Mesendoderm (in vitro differentiated cells): ENCODE data around the gene CGNL1. TPM values are rescaled to one million over a fixed set of nuclear protein-coding genes. Genes with fewer than 3 reads are reported as not detected.

Experiments
- DNase-seq: peaks from one replicate; pipeline ENCODE4 v3.0.0; 2013
- H2AK5ac ChIP-seq: 2 replicates; pipeline ENCODE4 v1.6.1; 2013; ENCODE audit warnings: low read length, inconsistent platforms
- H2BK120ac ChIP-seq: 2 replicates; pipeline ENCODE4 v1.6.1; 2013; ENCODE audit warnings: low read depth, mild to moderate bottlenecking, low read length, moderate library complexity, mixed read lengths
- H2BK15ac ChIP-seq: replicated peaks from 2 replicates; pipeline ENCODE4 v1.6.1; 2013; ENCODE audit warnings: low read depth, mild to moderate bottlenecking, moderate library complexity
- H2BK5ac ChIP-seq: 2 replicates; pipeline ENCODE4 v1.6.1; 2013; ENCODE audit warnings: low read length, inconsistent platforms
- H3K18ac ChIP-seq: 2 replicates; pipeline ENCODE4 v1.6.1; 2013; ENCODE audit warnings: mild to moderate bottlenecking, low read length, mixed read lengths
- H3K23ac ChIP-seq: one replicate; pipeline ENCODE4 v1.6.1; 2013; ENCODE audit warnings: low read length
- H3K27ac ChIP-seq: 2 replicates; pipeline ENCODE4 v1.5.1; 2013; ENCODE audit warnings: low read depth, mild to moderate bottlenecking, inconsistent platforms, low read length, moderate library complexity
- H3K27me3 ChIP-seq: 2 replicates; pipeline ENCODE4 v1.6.1; 2013; ENCODE audit warnings: low read length, control low read depth, mild to moderate bottlenecking, inconsistent platforms; ENCODE audit not compliant: insufficient read depth, poor library complexity
- H3K36me3 ChIP-seq: 2 replicates; pipeline ENCODE4 v1.6.1; 2013; ENCODE audit warnings: low read length, inconsistent platforms; ENCODE audit not compliant: control insufficient read depth, insufficient read depth
- H3K4ac ChIP-seq: one replicate; pipeline ENCODE4 v1.6.1; 2013; ENCODE audit warnings: low read depth, mild to moderate bottlenecking, low read length, moderate library complexity
- H3K4me1 ChIP-seq: 2 replicates; pipeline ENCODE4 v1.6.1; 2013; ENCODE audit warnings: low read depth, low read length, inconsistent platforms; ENCODE audit not compliant: control insufficient read depth
- H3K4me2 ChIP-seq: 2 replicates; pipeline ENCODE4 v1.6.1; 2013; ENCODE audit warnings: low read length
- H3K4me3 ChIP-seq: 2 replicates; pipeline ENCODE4 v1.5.1; 2013; ENCODE audit warnings: mild to moderate bottlenecking, low read length
- H3K56ac ChIP-seq: one replicate; pipeline ENCODE4 v1.6.1; 2013; ENCODE audit warnings: low read length
- H3K79me1 ChIP-seq: 2 replicates; pipeline ENCODE4 v1.6.1; 2013; ENCODE audit warnings: low read length, inconsistent platforms
- H3K79me2 ChIP-seq: 2 replicates; pipeline ENCODE4 v1.6.1; 2013; ENCODE audit warnings: mild to moderate bottlenecking, low read length; ENCODE audit not compliant: control insufficient read depth, insufficient read depth
- H3K9ac ChIP-seq: 2 replicates; pipeline ENCODE4 v1.6.1; 2013; ENCODE audit warnings: low read length, inconsistent platforms
- H4K5ac ChIP-seq: one replicate; pipeline ENCODE4 v1.6.1; 2013; ENCODE audit warnings: low read length
- H4K8ac ChIP-seq: one replicate; pipeline ENCODE4 v1.6.1; 2013; ENCODE audit warnings: low read depth, mild to moderate bottlenecking, control low read depth, low read length, moderate library complexity
- WGBS: extraction: QIAGEN DNeasy Blood & Tissue Kit; methylation state at CpG from one replicate; pipeline ENCODE4 v1.1.7; 2013; ENCODE audit warnings: low lambda C conversion rate, missing lambda C conversion rate; ENCODE audit not compliant: insufficient coverage; ENCODE audit errors: extremely low coverage; 5-methylcytosine and 5-hydroxymethylcytosine counted together
- small RNA-seq: library from polyadenylated mRNA; stranded (forward); fragments of <200 nt; extraction: miRNeasy Mini kit (QIAGEN cat#:217004); gene quantifications from one replicate; pipeline ENCODE3, GENCODE V24; 2013; ENCODE audit not compliant: insufficient read depth

CGNL1 gene

GRCh38 chr15:57597431-57597830 lies 221.1 kb downstream of the CGNL1 start:
- H3K4me3 ChIP-seq, result no peak overlapping the region
- no peaks in the 10 kb centered on the region for H3K4me1 ChIP-seq
- no peak overlapping the region for H2BK120ac ChIP-seq
- no peak for DNase-seq
- no peak overlapping the region for H4K8ac ChIP-seq
- H3K79me2 ChIP-seq, result no peaks in the 10 kb centered on the region
- no peaks in the 10 kb centered on the region for H3K27me3 ChIP-seq
- H3K18ac ChIP-seq, result no peak overlapping the region
- no peak overlapping the region for H3K4me2 ChIP-seq
- no peak overlapping the region for H3K4ac ChIP-seq
- no peak overlapping the region for H3K23ac ChIP-seq
- H3K9ac ChIP-seq, result no peak overlapping the region
- H3K56ac ChIP-seq, result no peak overlapping the region
- WGBS, result no CpG with 5 or more reads among the region's 3 CpGs
- H2BK15ac ChIP-seq, result no peak overlapping the region
- no peak overlapping the region for H2AK5ac ChIP-seq
- no peaks in the 10 kb centered on the region for H3K36me3 ChIP-seq
- no peaks in the 10 kb centered on the region for H3K79me1 ChIP-seq
- H3K27ac ChIP-seq, result no peak overlapping the region
- H4K5ac ChIP-seq, result no peak overlapping the region
- no peak overlapping the region for H2BK5ac ChIP-seq

- no peak overlapping the region for H2BK120ac ChIP-seq
- H3K18ac ChIP-seq, result no peak overlapping the region
- H3K4me2 ChIP-seq, result no peak overlapping the region
- H3K56ac ChIP-seq, result no peak overlapping the region
- H3K79me2 ChIP-seq, result no peaks in the 10 kb centered on the region
- no CpG with 5 or more reads among the region's 5 CpGs for WGBS
- H2BK5ac ChIP-seq, result no peak overlapping the region
- H4K8ac ChIP-seq, result no peak overlapping the region
- H2AK5ac ChIP-seq, result no peak overlapping the region
- H3K36me3 ChIP-seq, result no peaks in the 10 kb centered on the region
- H3K4me3 ChIP-seq, result no peak overlapping the region
- no peaks in the 10 kb centered on the region for H3K79me1 ChIP-seq
- H3K4ac ChIP-seq, result no peak overlapping the region
- no peak overlapping the region for H3K23ac ChIP-seq
- H2BK15ac ChIP-seq, result no peak overlapping the region
- H4K5ac ChIP-seq, result no peak overlapping the region
- no peaks in the 10 kb centered on the region for H3K4me1 ChIP-seq
- no peak overlapping the region for H3K27ac ChIP-seq
- no peaks in the 10 kb centered on the region for H3K27me3 ChIP-seq
- no peak overlapping the region for H3K9ac ChIP-seq
- DNase-seq, result no peak
Observed at GRCh38 chr15:57598346-57598745, 222.0 kb downstream of the CGNL1 start.

GRCh38 chr15:57599296-57599810 lies 223.0 kb downstream of the CGNL1 start:
- no peak for DNase-seq
- Histone ChIP-seq H2AK5ac (no peak overlapping the region), H3K23ac (no peak overlapping the region), H3K56ac (no peak overlapping the region), H3K18ac (no peak overlapping the region), H3K4ac (no peak overlapping the region), H3K4me3 (no peak overlapping the region), H3K4me2 (no peak overlapping the region), H3K4me1 (no peaks in the 10 kb centered on the region), H3K79me1 (no peaks in the 10 kb centered on the region), H2BK15ac (no peak overlapping the region), H2BK120ac (no peak overlapping the region), H4K8ac (no peak overlapping the region), H3K9ac (no peak overlapping the region), H3K79me2 (no peaks in the 10 kb centered on the region), H4K5ac (no peak overlapping the region), H2BK5ac (no peak overlapping the region), H3K27me3 (no peaks in the 10 kb centered on the region), H3K27ac (no peak overlapping the region), H3K36me3 (no peaks in the 10 kb centered on the region)
- no CpG with 5 or more reads among the region's 10 CpGs for WGBS

GRCh38 chr15:57600197-57600596 lies 223.9 kb downstream of the CGNL1 start:
- H3K23ac ChIP-seq, result no peak overlapping the region
- no peak overlapping the region for H3K27ac ChIP-seq
- no peak overlapping the region for H2BK120ac ChIP-seq
- H3K36me3 ChIP-seq, result no peaks in the 10 kb centered on the region
- no peak overlapping the region for H2BK15ac ChIP-seq
- no peaks in the 10 kb centered on the region for H3K79me2 ChIP-seq
- no peak overlapping the region for H4K8ac ChIP-seq
- H3K27me3 ChIP-seq, result no peaks in the 10 kb centered on the region
- H3K4me1 ChIP-seq, result no peaks in the 10 kb centered on the region
- WGBS, result no CpG with 5 or more reads among the region's 1 CpG
- no peak overlapping the region for H4K5ac ChIP-seq
- H3K79me1 ChIP-seq, result no peaks in the 10 kb centered on the region
- no peak overlapping the region for H2BK5ac ChIP-seq
- H3K56ac ChIP-seq, result no peak overlapping the region
- no peak overlapping the region for H3K18ac ChIP-seq
- no peak overlapping the region for H3K4me3 ChIP-seq
- no peak overlapping the region for H3K9ac ChIP-seq
- no peak for DNase-seq
- H3K4me2 ChIP-seq, result no peak overlapping the region
- H3K4ac ChIP-seq, result no peak overlapping the region
- H2AK5ac ChIP-seq, result no peak overlapping the region

Small RNA genes within 50 kb of the gene (small RNA-seq; reads per million reads assigned to genes)
- not detected for gene RNU6-844P
